ENCODE measurements around the gene ETFA.

- TF ChIP-seq CUX1 (IDR thresholded peaks at IDR 0.05; ENCODE audit: insufficient replicate concordance, low read depth, low read length) = no peak
- no peak for TF ChIP-seq BHLHE40 (IDR thresholded peaks at IDR 0.05; ENCODE audit: borderline replicate concordance in 1 of 2, low read depth in 2 of 2, low read length in 1 of 2)
- no peak for TF ChIP-seq SIN3A (IDR thresholded peaks at IDR 0.05; ENCODE audit: low read depth, low read length)
- no peak for TF ChIP-seq JUNB (IDR thresholded peaks at IDR 0.05)
- TF ChIP-seq POLR2AphosphoS5 (IDR thresholded peaks at IDR 0.05; ENCODE audit: low read length) = no peak
- TF ChIP-seq CTCF (IDR thresholded peaks at IDR 0.05 in 2 of 3, conservative IDR thresholded peaks at IDR 0.05 in 1 of 3; ENCODE audit: control insufficient read depth in 2 of 3, extremely low read depth in 1 of 3, insufficient read depth in 1 of 3, low read depth in 3 of 3, low read length in 3 of 3) = no peak
- TF ChIP-seq BACH1 (IDR thresholded peaks at IDR 0.05; ENCODE audit: borderline replicate concordance) = no peak
These were observed 37.0 kb downstream of the ETFA start for GRCh38 chr15:76274226-76274625.

Data from GM12878 (cell line).